Measurements from ENCODE around the gene FADS6.

DNA sequence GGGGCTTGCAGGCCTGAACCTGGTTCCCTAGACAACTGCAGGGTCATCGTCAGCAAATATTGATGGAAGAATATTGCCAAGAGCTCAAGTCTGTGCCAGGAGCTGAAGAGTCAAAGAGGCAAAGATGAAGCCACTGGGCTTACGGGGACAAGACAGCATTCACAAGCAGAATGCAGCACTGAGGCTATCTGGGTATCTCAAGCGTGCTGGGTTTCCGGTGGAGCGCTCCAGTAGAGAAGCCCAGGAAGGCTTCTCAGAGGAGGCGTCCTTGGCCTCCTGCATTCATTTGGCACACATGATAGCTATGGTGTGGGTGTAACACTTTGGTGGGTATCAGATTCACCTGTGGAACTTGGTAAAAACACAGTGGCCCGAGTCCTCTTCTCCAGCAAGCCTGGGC, 2.9 kb downstream of the FADS6 start:
- TF ChIP-seq, protein P1, sequence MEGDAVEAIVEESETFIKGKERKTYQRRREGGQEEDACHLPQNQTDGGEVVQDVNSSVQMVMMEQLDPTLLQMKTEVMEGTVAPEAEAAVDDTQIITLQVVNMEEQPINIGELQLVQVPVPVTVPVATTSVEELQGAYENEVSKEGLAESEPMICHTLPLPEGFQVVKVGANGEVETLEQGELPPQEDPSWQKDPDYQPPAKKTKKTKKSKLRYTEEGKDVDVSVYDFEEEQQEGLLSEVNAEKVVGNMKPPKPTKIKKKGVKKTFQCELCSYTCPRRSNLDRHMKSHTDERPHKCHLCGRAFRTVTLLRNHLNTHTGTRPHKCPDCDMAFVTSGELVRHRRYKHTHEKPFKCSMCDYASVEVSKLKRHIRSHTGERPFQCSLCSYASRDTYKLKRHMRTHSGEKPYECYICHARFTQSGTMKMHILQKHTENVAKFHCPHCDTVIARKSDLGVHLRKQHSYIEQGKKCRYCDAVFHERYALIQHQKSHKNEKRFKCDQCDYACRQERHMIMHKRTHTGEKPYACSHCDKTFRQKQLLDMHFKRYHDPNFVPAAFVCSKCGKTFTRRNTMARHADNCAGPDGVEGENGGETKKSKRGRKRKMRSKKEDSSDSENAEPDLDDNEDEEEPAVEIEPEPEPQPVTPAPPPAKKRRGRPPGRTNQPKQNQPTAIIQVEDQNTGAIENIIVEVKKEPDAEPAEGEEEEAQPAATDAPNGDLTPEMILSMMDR (optimal IDR thresholded peaks at IDR 0.05 in 1 of 3, IDR thresholded peaks at IDR 0.05 in 1 of 3, conservative IDR thresholded peaks at IDR 0.05 in 1 of 3; ENCODE audit: extremely low read depth in 1 of 3, insufficient read depth in 2 of 3, low read length in 3 of 3): no peak
- no peak for TF ChIP-seq EZH2 (IDR thresholded peaks at IDR 0.05; ENCODE audit: low read length)

All from keratinocyte (primary cell).